GM23338 (cell line): Measurements from ENCODE around the gene DDB1. TPM values are rescaled to one million over a fixed set of nuclear protein-coding genes. Genes with fewer than 3 reads are reported as not detected.

Source experiments
- ATAC-seq: fragments of 200-7000 bp; cut with Tn5 transposase; 3 replicates; pipeline ENCODE4 v1.9.1; 2020
- DNase-seq: peaks from one replicate; pipeline ENCODE4 v3.0.0-alpha.2; 2015; ENCODE audit warnings: low spot score
- H2AFZ ChIP-seq: fragments of 200-600 bp; sonication (generic); 2 replicates; pipeline ENCODE4 v1.8.0; 2016; ENCODE audit warnings: antibody characterized with exemption, mild to moderate bottlenecking, moderate library complexity
- H3F3A ChIP-seq: fragments of 200-600 bp; sonication (generic); replicated peaks from 2 replicates; pipeline ENCODE4 v1.8.0; 2017; ENCODE audit warnings: antibody characterized with exemption, mixed run types, low read depth
- H3K27ac ChIP-seq: fragments of 200-600 bp; sonication (generic); 2 replicates; pipeline ENCODE4 v1.6.1; 2016; ENCODE audit warnings: low read depth
- H3K27me3 ChIP-seq: fragments of 200-600 bp; sonication (generic); 2 replicates; pipeline ENCODE4 v1.8.0; 2016; ENCODE audit warnings: mild to moderate bottlenecking, mixed run types, moderate library complexity; ENCODE audit not compliant: insufficient read depth
- H3K36me3 ChIP-seq: fragments of 200-600 bp; sonication (generic); 2 replicates; pipeline ENCODE4 v1.8.0; 2016; ENCODE audit warnings: mild to moderate bottlenecking; ENCODE audit not compliant: insufficient read depth
- H3K4me1 ChIP-seq: fragments of 200-600 bp; sonication (generic); 2 replicates; pipeline ENCODE4 v1.8.0; 2016; ENCODE audit warnings: mild to moderate bottlenecking, moderate library complexity; ENCODE audit not compliant: insufficient read depth
- H3K4me2 ChIP-seq: fragments of 200-600 bp; sonication (generic); 2 replicates; pipeline ENCODE4 v1.7.1; 2017; ENCODE audit warnings: mixed run types
- H3K4me3 ChIP-seq: fragments of 200-600 bp; sonication (generic); 2 replicates; pipeline ENCODE4 v1.6.1; 2016; ENCODE audit warnings: mixed run types
- H3K79me2 ChIP-seq: fragments of 200-600 bp; sonication (generic); replicated peaks from 2 replicates; pipeline ENCODE4 v1.8.0; 2017; ENCODE audit warnings: mild to moderate bottlenecking; ENCODE audit not compliant: insufficient read depth
- H3K9me2 ChIP-seq: fragments of 200-600 bp; sonication (generic); 2 replicates; pipeline ENCODE4 v1.8.0; 2017; ENCODE audit not compliant: insufficient read depth
- H4K20me1 ChIP-seq: fragments of 200-600 bp; sonication (generic); replicated peaks from 2 replicates; pipeline ENCODE4 v1.8.0; 2017; ENCODE audit warnings: mild to moderate bottlenecking; ENCODE audit not compliant: insufficient read depth
- H3K27ac Mint-ChIP-seq: 2 replicates; pipeline ENCODE4 v1.8.0; 2020; ENCODE audit warnings: inconsistent platforms, mild to moderate bottlenecking, moderate library complexity, mixed read lengths
- H3K27me3 Mint-ChIP-seq: 3 replicates; pipeline ENCODE4 v1.8.0; 2022; ENCODE audit warnings: low read depth, mild to moderate bottlenecking, moderate library complexity, mixed read lengths, inconsistent platforms; ENCODE audit not compliant: insufficient read depth, poor library complexity
- H3K36me3 Mint-ChIP-seq: 3 replicates; pipeline ENCODE4 v1.8.0; 2021; ENCODE audit warnings: low read depth, mild to moderate bottlenecking, inconsistent platforms, moderate library complexity, mixed read lengths
- H3K4me1 Mint-ChIP-seq: 3 replicates; pipeline ENCODE4 v1.8.0; 2020; ENCODE audit warnings: mild to moderate bottlenecking, inconsistent platforms, mixed read lengths
- H3K4me3 Mint-ChIP-seq: 3 replicates; pipeline ENCODE4 v1.8.0; 2021; ENCODE audit warnings: moderate library complexity, mild to moderate bottlenecking, inconsistent platforms, mixed read lengths
- H3K9me3 Mint-ChIP-seq: 3 replicates; pipeline ENCODE4 v1.8.0; 2020; ENCODE audit warnings: moderate library complexity, mild to moderate bottlenecking, inconsistent platforms, mixed read lengths
- CREB1 ChIP-seq: fragments of 250-450 bp; sonication (Bioruptor Pico); IDR thresholded peaks from 2 replicates; pipeline ENCODE4 v1.5.0; 2020; ENCODE audit warnings: low read depth, mild to moderate bottlenecking, moderate library complexity
- EZH2 ChIP-seq: fragments of 200-600 bp; sonication (generic); IDR thresholded peaks from one replicate; pipeline ENCODE4 v1.8.0; 2017; ENCODE audit warnings: antibody characterized with exemption, mild to moderate bottlenecking, low read depth; ENCODE audit not compliant: unreplicated experiment
- JUNB ChIP-seq: IDR thresholded peaks from one replicate; pipeline ENCODE4 v1.6.1; 2016; ENCODE audit warnings: antibody characterized with exemption; ENCODE audit not compliant: unreplicated experiment
- NANOG ChIP-seq: IDR thresholded peaks from 2 replicates; pipeline ENCODE4 v1.6.1; 2016; ENCODE audit warnings: antibody characterized with exemption, borderline replicate concordance
- POLR2AphosphoS5 ChIP-seq: IDR thresholded peaks from 2 replicates; pipeline ENCODE4 v1.6.1; 2016; ENCODE audit warnings: antibody characterized with exemption, low read depth
- ZNF331 ChIP-seq: fragments of 250-450 bp; sonication (Bioruptor Pico); IDR thresholded peaks from 2 replicates; pipeline ENCODE4 v1.5.0; 2020; ENCODE audit warnings: low read depth, mild to moderate bottlenecking, moderate library complexity
- ZNF462 ChIP-seq: fragments of 250-450 bp; sonication (Bioruptor Pico); IDR thresholded peaks from 2 replicates; pipeline ENCODE4 v1.5.0; 2020; ENCODE audit warnings: mild to moderate bottlenecking, moderate library complexity
- polyA plus RNA-seq: library from polyadenylated mRNA; unstranded; fragments of >200 nt; fragmentation: Nextera tagmentation; extraction: Ambion mirVana; gene quantifications from 2 replicates; pipeline ENCODE4 v1.2.1, GENCODE V29; 2016
- total RNA-seq: library from RNA; depleted of rRNA; stranded (reverse); fragments of >200 nt; shearing (Covaris generic); gene quantifications from 2 replicates; pipeline ENCODE4 v1.2.3, GENCODE V29; 2014
- TF ChIP-seq, protein P1 (sequence below): IDR thresholded peaks from one replicate; pipeline ENCODE4 v1.6.1; 2018; ENCODE audit warnings: antibody characterized with exemption; ENCODE audit not compliant: unreplicated experiment

The DDB1 gene
- total and polyA plus RNA-seq, 2 experiments from 2014 or later, result 102 to 282 TPM

DNA sequence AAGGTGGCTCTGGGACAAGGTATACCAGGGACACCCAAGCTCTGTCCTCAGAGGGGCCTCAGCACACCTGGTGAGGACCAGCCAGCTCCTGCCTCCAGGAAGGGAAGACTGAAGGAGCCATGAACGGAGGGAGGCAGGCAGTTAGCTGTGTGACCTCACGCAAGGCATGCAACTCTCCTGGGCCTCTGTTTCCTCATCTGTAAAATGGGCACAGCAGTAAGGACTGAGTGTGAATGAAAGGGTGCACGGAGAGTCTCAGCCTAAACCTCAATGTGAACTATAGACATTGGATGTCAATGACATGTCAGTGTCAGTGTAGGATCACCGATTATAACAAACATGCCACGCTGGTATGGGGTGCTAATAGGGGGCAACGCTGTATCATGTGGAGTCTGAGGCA is 73.5 kb downstream of the DDB1 start:
- no peaks in the 10 kb centered on the region for H3K4me1 ChIP-seq
- no peaks in the 10 kb centered on the region for H3K9me2 ChIP-seq
- no peaks in the 10 kb centered on the region for H3K27me3 ChIP-seq
- DNase-seq (no peak), ATAC-seq (no peak)
- H3K36me3 Mint-ChIP-seq, result peaks cover 7% of the 10 kb centered on the region; the same call in 2 of the 3 replicates
- TF ChIP-seq CREB1 (CRISPR knock-in tag) (no peak), EZH2 (no peak), ZNF331 (CRISPR knock-in tag) (no peak)
- TF ChIP-seq, protein P1, sequence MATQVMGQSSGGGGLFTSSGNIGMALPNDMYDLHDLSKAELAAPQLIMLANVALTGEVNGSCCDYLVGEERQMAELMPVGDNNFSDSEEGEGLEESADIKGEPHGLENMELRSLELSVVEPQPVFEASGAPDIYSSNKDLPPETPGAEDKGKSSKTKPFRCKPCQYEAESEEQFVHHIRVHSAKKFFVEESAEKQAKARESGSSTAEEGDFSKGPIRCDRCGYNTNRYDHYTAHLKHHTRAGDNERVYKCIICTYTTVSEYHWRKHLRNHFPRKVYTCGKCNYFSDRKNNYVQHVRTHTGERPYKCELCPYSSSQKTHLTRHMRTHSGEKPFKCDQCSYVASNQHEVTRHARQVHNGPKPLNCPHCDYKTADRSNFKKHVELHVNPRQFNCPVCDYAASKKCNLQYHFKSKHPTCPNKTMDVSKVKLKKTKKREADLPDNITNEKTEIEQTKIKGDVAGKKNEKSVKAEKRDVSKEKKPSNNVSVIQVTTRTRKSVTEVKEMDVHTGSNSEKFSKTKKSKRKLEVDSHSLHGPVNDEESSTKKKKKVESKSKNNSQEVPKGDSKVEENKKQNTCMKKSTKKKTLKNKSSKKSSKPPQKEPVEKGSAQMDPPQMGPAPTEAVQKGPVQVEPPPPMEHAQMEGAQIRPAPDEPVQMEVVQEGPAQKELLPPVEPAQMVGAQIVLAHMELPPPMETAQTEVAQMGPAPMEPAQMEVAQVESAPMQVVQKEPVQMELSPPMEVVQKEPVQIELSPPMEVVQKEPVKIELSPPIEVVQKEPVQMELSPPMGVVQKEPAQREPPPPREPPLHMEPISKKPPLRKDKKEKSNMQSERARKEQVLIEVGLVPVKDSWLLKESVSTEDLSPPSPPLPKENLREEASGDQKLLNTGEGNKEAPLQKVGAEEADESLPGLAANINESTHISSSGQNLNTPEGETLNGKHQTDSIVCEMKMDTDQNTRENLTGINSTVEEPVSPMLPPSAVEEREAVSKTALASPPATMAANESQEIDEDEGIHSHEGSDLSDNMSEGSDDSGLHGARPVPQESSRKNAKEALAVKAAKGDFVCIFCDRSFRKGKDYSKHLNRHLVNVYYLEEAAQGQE, result no peak
- H3K4me1 Mint-ChIP-seq, result no peaks in the 10 kb centered on the region
- H3K27ac Mint-ChIP-seq, result no peak overlapping the region
- H3K79me2 ChIP-seq, result no peaks in the 10 kb centered on the region
- no peak overlapping the region for H3K4me3 ChIP-seq
- H3K27ac ChIP-seq, result no peak overlapping the region
- H4K20me1 ChIP-seq, result 0 out of 2 replicates have a peak, but pooled peaks cover 4% of the 10 kb centered on the region
- peaks cover 2% of the 10 kb centered on the region for H3K27me3 Mint-ChIP-seq
- H2AFZ ChIP-seq, result no peak overlapping the region
- no peaks in the 10 kb centered on the region for H3F3A ChIP-seq
- no peaks in the 10 kb centered on the region for H3K9me3 Mint-ChIP-seq
- H3K4me3 Mint-ChIP-seq, result no peak overlapping the region
- H3K36me3 ChIP-seq, result no peaks in the 10 kb centered on the region
- no peak overlapping the region for H3K4me2 ChIP-seq

GRCh38 chr11:61258546-61258945 is 74.4 kb downstream of the DDB1 start:
- ATAC-seq (no peak), DNase-seq (no peak)
- no peak overlapping the region for H3K4me3 ChIP-seq
- Mint-ChIP-seq H3K9me3 (no peaks in the 10 kb centered on the region), H3K27me3 (peaks cover 2% of the 10 kb centered on the region), H3K36me3 (peaks cover 5% of the 10 kb centered on the region; the same call in 2 of the 3 replicates), H3K27ac (no peak overlapping the region), H3K4me1 (no peaks in the 10 kb centered on the region), H3K4me3 (no peak overlapping the region)
- H3K36me3 ChIP-seq, result no peaks in the 10 kb centered on the region
- no peaks in the 10 kb centered on the region for H3K79me2 ChIP-seq
- no peak overlapping the region for H3K4me2 ChIP-seq
- H4K20me1 ChIP-seq, result 0 out of 2 replicates have a peak, but pooled peaks cover 4% of the 10 kb centered on the region
- no peaks in the 10 kb centered on the region for H3K9me2 ChIP-seq
- H3K27ac ChIP-seq, result no peak overlapping the region
- no peaks in the 10 kb centered on the region for H3K4me1 ChIP-seq
- no peaks in the 10 kb centered on the region for H3K27me3 ChIP-seq
- no peak overlapping the region for H2AFZ ChIP-seq
- H3F3A ChIP-seq, result no peaks in the 10 kb centered on the region
- TF ChIP-seq, protein P1, result no peak
- TF ChIP-seq ZNF462 (CRISPR knock-in tag) (no peak), JUNB (no peak), NANOG (no peak), POLR2AphosphoS5 (no peak), EZH2 (no peak)
